ENCODE results near the gene SH2D3C. TPM values are rescaled to one million over a fixed set of nuclear protein-coding genes. Genes with fewer than 3 reads are reported as not detected.

Gene SH2D3C
- polyA plus RNA-seq, 1 donor from 2014 or later: 14.5 TPM

GRCh38 chr9:127714020-127714750, 64.3 kb downstream of the SH2D3C start:
- TF ChIP-seq POLR2AphosphoS5 (IDR thresholded peaks at IDR 0.05) (no peak), SMC3 (conservative IDR thresholded peaks at IDR 0.05; ENCODE audit: poor library complexity) (no peak), REST (IDR thresholded peaks at IDR 0.05; ENCODE audit: borderline replicate concordance) (no peak), MXI1 (conservative IDR thresholded peaks at IDR 0.05; ENCODE audit: poor library complexity, severe bottlenecking) (no peak), RAD21 (conservative IDR thresholded peaks at IDR 0.05) (no peak), EP300 (conservative IDR thresholded peaks at IDR 0.05; ENCODE audit: poor library complexity, severe bottlenecking) (no peak), EZH2 (IDR thresholded peaks at IDR 0.05; ENCODE audit: borderline replicate concordance, insufficient read depth, low read length, poor library complexity, severe bottlenecking) (no peak), TAF1 (IDR thresholded peaks at IDR 0.05; ENCODE audit: low read depth) (no peak), CTCF (IDR thresholded peaks at IDR 0.05; ENCODE audit: poor library complexity, severe bottlenecking) (no peak)
- Histone ChIP-seq H3K27ac (ENCODE audit: low read length) (no peak overlapping the region), H3K9me3 (ENCODE audit: low read length) (no peaks in the 10 kb centered on the region), H2AFZ (ENCODE audit: low read depth, low read length) (no peak overlapping the region), H3K4me3 (ENCODE audit: low read length) (peak overlapping the region; percentile 87), H3K9me2 (ENCODE audit: insufficient read depth, low read length) (no peaks in the 10 kb centered on the region), H3K9ac (ENCODE audit: low read length) (no peak overlapping the region), H3K4me2 (ENCODE audit: low read length) (no peak overlapping the region), H3K79me2 (replicated peaks; ENCODE audit: insufficient read depth, low read length) (no peaks in the 10 kb centered on the region), H4K20me1 (ENCODE audit: insufficient read depth) (no peaks in the 10 kb centered on the region), H3K36me3 (ENCODE audit: insufficient read depth, low read length) (no peaks in the 10 kb centered on the region), H3F3A (ENCODE audit: insufficient read depth, low read length, poor library complexity, severe bottlenecking) (no peaks in the 10 kb centered on the region), H3K27me3 (ENCODE audit: insufficient read depth, low read depth, low read length) (no peaks in the 10 kb centered on the region)

GRCh38 chr9:127712867-127713266, 65.6 kb downstream of the SH2D3C start:
- no peak overlapping the region for H3K4me2 ChIP-seq (ENCODE audit: low read length)
- no peaks in the 10 kb centered on the region for H3K9me3 ChIP-seq (ENCODE audit: low read length)
- H3K27ac ChIP-seq (ENCODE audit: low read length): no peak overlapping the region
- no peak overlapping the region for H2AFZ ChIP-seq (ENCODE audit: low read depth, low read length)
- H3K36me3 ChIP-seq (ENCODE audit: insufficient read depth, low read length): no peaks in the 10 kb centered on the region
- H3K79me2 ChIP-seq (replicated peaks; ENCODE audit: insufficient read depth, low read length): no peaks in the 10 kb centered on the region
- H3K9ac ChIP-seq (ENCODE audit: low read length): no peak overlapping the region
- TF ChIP-seq EZH2 (IDR thresholded peaks at IDR 0.05; ENCODE audit: borderline replicate concordance, insufficient read depth, low read length, poor library complexity, severe bottlenecking) (no peak), EP300 (conservative IDR thresholded peaks at IDR 0.05; ENCODE audit: poor library complexity, severe bottlenecking) (no peak)
- no peaks in the 10 kb centered on the region for H3F3A ChIP-seq (ENCODE audit: insufficient read depth, low read length, poor library complexity, severe bottlenecking)
- H4K20me1 ChIP-seq (ENCODE audit: insufficient read depth): no peaks in the 10 kb centered on the region
- no peaks in the 10 kb centered on the region for H3K27me3 ChIP-seq (ENCODE audit: insufficient read depth, low read depth, low read length)
- H3K4me3 ChIP-seq (ENCODE audit: low read length): no peak overlapping the region
- H3K9me2 ChIP-seq (ENCODE audit: insufficient read depth, low read length): no peaks in the 10 kb centered on the region
